Activated CD4-positive, alpha-beta T cell treated with anti-CD3 and anti-CD28 coated beads, Interleukin-2, amount 50 U/mL, for 16 hours (primary cell): ENCODE measurements around the gene GSTM4.

Experiments
- DNase-seq: peaks from one replicate; pipeline ENCODE4 v3.0.0-alpha.2; 2020

Gene GSTM4

GRCh38 chr1:109655615-109656519, at the start of gene GSTM4:
Gene GSTM4, plus strand, starts transcription at chr1:109656099. Its CDS starts 291 bp downstream, at chr1:109656390.
- DNase-seq: peak; percentile 67

DNA sequence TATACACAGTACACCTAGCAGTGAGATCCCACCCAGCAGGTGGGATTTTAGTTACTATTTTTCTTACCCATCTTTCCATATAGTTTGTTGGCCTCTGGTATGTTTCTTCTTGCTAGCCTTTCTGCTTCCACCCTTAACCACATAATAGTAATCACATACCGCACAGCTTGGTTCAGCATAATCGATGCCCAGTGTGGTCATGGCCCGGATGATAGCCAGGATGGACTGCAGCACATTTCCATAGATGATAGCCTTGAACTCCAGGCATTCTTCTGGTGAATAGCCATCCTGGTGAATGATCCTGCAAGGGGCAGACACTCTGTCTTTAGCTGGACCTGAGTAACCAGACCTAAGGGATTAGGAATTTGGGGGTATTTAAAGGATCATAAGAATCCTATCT, 46.0 kb upstream of the GSTM4 start:
- DNase-seq: no peak

- DNase-seq: no peak
Observed at GRCh38 chr1:109610609-109611307, 45.1 kb upstream of the GSTM4 start.

DNA sequence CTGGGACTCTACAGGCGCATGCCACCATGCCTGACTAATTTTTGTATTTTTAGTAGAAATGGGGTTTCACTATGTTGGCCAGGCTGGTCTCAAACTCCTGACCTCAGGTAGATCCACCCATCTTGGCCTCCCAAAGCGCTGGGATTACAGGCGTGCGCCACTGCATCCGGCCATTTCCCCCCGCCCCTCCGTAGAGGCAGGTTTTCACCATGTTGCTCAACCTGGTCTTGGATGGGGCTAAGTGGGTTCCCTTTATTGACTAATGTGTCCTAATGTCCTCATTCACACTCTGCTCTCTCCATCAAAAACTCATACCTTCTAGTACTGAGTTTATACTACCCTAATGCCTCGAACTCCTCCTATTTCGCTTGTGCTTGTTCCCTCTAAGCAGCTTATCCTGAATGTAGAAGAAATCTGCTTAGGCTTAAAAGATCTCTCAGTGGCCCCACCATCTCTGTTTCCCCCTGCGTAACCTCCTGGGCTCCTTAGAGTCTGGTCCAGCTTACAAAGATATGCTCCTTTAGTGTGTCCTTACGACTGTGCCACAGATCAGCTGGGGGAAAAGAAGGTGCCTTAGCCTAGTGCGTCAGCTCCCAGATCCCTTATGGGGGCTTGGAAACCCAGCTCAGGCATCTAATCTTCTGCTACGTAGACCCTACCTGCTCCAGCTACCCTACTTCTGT, 44.5 kb upstream of the GSTM4 start:
- DNase-seq: no peak

DNA sequence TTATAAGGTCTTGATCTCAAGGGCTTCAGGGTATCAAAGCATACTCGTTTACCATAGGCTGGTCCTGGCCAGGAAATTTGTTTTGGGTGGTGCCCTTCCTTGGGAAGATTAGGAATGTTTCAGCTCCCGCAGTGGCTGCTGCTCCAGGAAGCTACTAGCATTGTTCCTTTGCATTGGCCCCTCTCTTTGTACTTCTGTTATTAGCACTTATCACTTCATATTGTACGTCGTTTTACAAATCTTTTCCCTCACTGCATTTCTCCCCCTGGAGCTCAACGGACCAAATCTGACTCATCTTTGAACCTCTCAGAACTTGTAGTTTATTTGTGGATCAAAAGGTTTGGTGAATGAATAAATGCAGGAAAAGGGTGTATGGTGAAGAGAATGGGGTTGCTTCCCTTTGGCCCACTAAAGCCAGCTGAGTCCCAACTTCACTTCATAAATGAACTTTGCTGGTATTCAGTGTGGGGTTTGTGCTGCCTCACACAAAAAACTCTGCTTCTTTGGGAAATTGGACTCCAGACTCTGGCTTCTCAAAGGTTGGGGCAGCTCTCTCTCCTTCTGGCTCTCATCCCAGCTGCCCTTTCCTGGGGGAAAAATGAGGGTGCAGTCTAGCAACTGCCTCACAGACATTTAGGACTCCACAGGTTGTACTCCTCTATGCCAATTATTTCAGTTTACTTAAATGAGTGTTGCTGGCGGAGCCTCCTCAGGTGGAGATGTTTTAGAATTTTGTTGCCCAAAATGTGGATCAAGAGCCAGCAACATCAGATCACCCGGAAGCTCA, 42.3 kb upstream of the GSTM4 start:
- no peak for DNase-seq

GRCh38 chr1:109615879-109616278, 40.0 kb upstream of the GSTM4 start:
- DNase-seq: no peak

DNA sequence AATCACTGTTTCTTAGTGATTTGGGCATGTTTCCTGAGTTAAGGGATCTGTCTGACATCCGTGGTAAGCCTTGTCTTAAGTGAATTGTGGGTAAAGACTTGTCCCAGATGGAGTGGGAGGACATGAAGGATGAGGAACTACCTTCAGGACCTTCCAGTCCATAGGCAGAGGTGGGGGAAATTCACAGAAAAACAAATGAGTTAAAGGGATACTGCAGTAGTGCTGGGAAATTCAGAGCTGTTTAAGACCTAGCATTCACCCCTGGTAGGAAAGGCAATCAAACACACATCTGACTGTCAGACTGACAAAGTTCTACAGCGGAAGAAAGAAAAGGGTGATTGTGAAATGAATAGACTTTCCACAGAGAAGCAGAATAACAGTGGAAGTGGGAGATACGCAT, 39.5 kb upstream of the GSTM4 start:
- DNase-seq: no peak

GRCh38 chr1:109617291-109617801, 38.6 kb upstream of the GSTM4 start:
- DNase-seq: no peak

GRCh38 chr1:109618661-109619575, 37.0 kb upstream of the GSTM4 start:
- DNase-seq: no peak

- peak; percentile 81 for DNase-seq
Observed at GRCh38 chr1:109619576-109620400, 36.1 kb upstream of the GSTM4 start, which contains the start of the genes AMPD2 and GNAT2. Gene AMPD2, plus strand, starts transcription at chr1:109619837. Its CDS starts 1,339 bp downstream, at chr1:109621176. Gene GNAT2, minus strand, starts transcription at chr1:109619616. Its CDS starts 6,746 bp downstream, at chr1:109612870.

DNA sequence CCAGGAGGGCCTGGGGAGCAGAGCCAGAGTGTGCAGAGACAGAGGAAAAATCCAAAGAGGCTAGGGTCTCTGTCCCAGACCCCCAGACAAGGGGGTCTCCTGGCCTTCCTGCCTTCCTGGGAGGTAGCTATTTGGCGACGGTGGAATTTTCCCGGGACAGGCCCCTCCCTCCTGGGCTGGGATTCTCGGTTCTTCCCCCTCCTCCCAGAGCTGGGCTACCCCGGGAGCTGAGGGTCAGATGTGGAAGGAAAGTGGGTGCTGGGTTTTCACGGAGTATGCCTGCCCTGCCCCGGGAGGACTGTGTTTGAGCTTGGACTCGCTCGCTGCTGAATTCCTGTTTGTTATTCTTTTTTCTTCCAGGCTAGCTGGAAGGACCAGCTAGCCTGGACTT, 35.5 kb upstream of the GSTM4 start:
- no peak for DNase-seq

DNA sequence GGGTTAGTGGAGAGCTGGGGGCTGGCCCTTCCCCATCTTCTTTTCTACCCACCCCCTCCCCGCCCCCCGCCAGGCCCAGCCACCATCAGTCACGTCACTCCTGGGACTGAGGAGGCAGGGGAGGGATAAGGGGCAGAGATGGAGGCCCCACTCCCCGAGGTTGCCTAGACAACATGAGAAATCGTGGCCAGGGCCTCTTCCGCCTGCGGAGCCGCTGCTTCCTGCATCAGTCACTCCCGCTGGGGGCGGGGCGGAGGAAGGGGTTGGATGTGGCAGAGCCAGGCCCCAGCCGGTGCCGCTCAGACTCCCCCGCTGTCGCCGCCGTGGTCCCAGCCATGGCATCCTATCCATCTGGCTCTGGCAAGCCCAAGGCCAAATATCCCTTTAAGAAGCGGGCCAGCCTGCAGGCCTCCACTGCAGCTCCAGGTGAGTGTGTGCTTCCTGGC, 35.0 kb upstream of the GSTM4 start:
- DNase-seq: peak; percentile 98

DNA sequence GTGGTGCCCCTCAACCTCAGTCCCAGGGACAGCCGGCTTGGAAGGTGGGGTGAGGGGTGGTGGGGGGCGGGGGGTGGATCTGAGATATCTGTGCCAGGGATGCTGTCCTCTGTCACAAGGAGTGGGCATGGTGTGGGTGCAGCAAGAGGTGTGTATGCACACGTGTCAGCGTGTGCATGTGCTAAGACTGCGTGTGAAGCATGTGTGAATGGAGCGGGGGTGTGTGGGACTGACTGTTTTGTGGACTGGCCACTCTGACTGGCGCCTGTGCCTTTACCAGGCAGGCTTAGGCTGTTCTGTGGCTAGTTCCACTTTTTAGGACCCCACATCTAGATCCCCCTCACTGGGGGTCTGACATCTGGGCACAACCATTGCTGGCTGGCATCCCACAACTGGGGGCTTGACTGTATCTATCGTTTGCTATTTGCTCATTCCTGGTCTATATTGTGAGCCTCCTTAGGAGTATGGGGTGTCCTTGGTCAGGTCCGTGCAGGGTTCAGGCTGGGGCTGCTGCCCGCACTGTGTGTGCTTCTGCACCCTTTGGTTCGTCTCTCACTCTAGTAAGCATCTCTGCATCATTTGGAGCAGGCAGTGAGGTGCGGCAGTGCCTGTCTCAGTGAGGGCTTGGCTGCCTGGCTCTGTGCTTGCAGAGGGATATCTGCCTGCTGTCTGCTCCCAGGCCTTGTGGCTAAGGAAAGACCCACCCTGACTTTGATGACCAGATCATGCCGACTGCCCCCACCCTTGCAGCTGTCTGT, 34.3 kb upstream of the GSTM4 start:
- DNase-seq: no peak

DNA sequence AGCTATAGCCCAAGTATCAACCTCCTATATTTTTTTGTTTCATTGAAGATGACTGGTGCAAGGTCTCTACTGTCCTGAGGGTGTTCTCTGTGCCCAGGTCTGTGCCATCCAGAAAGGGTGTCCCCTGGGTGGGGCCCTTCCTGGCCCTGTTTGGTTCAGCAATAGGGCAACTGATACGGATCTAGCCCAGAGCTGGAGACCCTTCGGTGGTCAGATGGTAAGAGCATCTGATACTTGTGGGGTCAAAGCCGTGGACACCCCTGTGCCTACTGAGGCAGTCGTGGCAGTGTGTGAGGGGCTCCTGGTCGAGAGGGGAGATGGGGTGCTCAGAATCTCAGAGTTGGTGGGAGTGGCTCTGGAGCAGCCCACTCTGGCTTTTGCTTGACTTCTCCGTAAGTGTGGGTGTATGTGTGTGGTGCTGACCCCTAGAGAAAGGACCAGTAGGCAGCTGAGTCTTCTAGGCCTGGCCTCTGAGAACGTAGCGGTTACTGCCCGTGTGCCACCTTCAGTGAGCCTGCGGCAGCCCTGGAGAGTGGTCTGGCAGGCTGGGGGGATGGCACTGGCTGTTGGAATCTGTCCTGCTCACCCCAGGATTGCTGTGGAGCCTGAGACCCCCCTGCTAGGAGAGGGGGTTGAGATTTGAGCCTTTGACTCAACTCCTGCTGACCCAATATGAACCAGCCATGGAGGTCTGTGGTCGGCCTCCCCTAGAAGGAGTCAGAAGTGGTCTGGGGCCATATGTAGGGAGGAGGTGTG, 33.6 kb upstream of the GSTM4 start:
- DNase-seq: no peak

DNA sequence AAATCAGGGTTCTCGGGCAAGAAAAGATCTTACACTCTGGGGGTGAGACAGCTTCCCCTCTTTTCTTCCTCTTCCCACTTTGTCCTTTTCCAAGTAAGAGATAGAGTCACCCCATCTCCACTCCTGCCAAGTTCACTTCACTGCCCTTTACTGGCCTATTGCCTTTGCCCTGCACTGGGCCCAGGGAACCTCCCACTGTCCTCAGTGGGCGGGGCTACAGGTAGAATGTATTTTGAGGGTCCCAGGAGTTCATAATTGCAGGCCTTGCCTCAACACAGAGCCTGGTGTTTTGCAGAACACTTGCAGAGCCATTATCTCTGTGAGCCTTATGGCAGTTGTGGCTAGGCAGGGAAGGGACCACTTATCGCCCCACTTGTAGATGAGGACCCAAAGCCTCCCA, 33.0 kb upstream of the GSTM4 start:
- DNase-seq: no peak

DNA sequence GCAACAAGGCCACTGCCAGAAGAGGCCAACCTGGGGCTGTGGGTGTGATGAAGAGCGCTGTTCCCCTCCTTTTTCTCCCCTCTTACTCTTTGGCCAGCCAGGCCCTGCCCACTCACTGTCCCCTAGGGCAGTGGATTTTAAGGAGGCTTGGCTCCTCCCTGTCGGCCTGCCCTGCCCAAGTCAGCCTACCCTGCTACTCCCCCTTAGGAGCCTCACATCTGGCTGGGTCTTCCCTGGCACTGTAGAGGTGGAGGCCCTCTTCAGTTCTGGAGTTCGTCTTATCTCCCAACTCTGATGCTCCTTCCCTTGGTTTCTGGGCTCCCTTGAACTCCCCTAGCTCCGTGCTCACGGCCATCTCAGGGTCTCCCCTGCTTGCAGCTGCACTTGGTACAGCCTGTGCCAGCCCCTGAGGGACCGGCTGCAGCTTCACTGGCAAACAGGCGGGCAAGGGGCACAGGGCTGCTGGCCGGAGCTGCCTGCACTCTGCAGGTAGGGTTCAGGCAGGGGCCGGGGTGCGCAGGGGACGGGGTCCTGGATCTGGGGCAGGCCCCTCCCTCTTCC, 32.2 kb upstream of the GSTM4 start:
- DNase-seq: no peak

DNA sequence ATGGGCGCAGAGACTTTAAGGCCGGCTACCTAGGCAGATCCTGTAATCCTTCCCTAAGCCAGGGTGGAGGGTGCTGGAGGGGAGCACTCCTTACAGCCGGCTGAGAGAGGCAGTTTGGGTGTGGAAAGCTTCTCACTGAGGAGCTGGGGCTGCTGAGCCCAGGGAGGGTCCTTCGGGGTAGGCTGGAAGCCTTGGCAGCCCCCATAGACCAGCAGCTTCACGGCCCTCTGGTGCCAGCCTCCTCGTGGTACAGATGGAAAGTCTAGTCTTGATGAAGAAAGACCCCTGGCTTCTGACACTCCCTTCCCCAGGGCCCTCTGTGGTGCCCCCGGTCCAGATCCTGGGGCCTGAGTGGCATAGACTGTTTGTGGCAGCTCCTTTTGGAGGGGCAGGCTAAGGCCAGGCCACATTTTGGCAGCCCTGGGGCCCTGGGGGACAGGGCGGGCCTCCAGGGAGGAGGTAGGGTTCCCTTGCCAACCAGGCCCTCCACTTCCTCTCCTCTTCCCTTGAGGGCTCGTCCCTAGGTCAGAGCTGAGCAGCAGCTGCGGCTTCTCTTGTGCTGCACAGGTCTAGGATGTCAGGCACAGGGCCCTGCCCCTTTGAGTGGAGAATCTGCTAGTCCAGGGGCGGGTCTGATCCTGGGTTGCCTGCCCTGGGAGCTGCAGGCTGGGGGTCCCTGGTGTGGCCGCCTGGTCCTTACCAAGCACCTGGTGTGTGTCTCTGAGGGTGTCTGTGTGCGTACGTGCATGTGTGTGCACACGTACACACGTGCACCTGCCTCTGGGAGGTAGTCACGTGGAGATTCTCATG, 31.5 kb upstream of the GSTM4 start:
- no peak for DNase-seq
